Lung (tissue), 16 donors: ENCODE results near the gene CDK2. TPM values are rescaled to one million over a fixed set of nuclear protein-coding genes. Genes with fewer than 3 reads are reported as not detected.
"Not testable (repeated sequence)": the region's sequence is repeated elsewhere in the genome, so short reads cannot be mapped to it uniquely, and the experiment has no call there.

Experiments used
- ATAC-seq: fragments of 200-7000 bp; cut with Tn5 transposase; one replicate; pipeline ENCODE4 v1.9.1; 2020; ENCODE audit warnings: moderate number of reproducible peaks; ENCODE audit not compliant: insufficient read depth, low FRiP score
- DNase-seq, 3 donors: peaks; one replicate each; pipeline ENCODE4 v3.0.0-alpha.2; 2013 to 2017
- H3K27ac ChIP-seq, 2 donors: one replicate each; pipeline ENCODE4 v1.5.1; 2013; ENCODE audit warnings: mild to moderate bottlenecking in 2 of 2, moderate library complexity in 2 of 2, control low read depth in 1 of 2, inconsistent platforms in 1 of 2, low read depth in 1 of 2, low read length in 1 of 2
- H3K27me3 ChIP-seq, 3 donors: one replicate each; pipeline ENCODE4 v1.5.1; 2013; ENCODE audit warnings: low read length in 2 of 3; ENCODE audit not compliant: control insufficient read depth in 3 of 3, insufficient read depth in 3 of 3
- H3K36me3 ChIP-seq, 4 donors: one replicate each; pipeline ENCODE4 v1.5.1; 2013; ENCODE audit warnings: low read length in 4 of 4, mild to moderate bottlenecking in 1 of 4, moderate library complexity in 1 of 4; ENCODE audit not compliant: control insufficient read depth in 4 of 4, insufficient read depth in 4 of 4
- H3K4me1 ChIP-seq, 5 donors: one replicate each; pipeline ENCODE4 v1.5.1; 2013; ENCODE audit warnings: low read length in 5 of 5, mild to moderate bottlenecking in 2 of 5, moderate library complexity in 1 of 5; ENCODE audit not compliant: control insufficient read depth in 5 of 5, insufficient read depth in 5 of 5
- H3K4me3 ChIP-seq: one replicate; pipeline ENCODE4 v1.5.1; 2013; ENCODE audit warnings: mild to moderate bottlenecking, control low read depth, moderate library complexity
- H3K9ac ChIP-seq, 2 donors: one replicate each; pipeline ENCODE4 v1.5.1; 2013; ENCODE audit warnings: low read length in 2 of 2, control low read depth in 1 of 2; ENCODE audit not compliant: insufficient read depth in 1 of 2
- H3K9me3 ChIP-seq, 4 donors: one replicate each; pipeline ENCODE4 v1.5.1; 2013; ENCODE audit warnings: low read length in 3 of 4, mild to moderate bottlenecking in 1 of 4, moderate library complexity in 1 of 4; ENCODE audit not compliant: control insufficient read depth in 4 of 4, insufficient read depth in 3 of 4
- CTCF ChIP-seq: IDR thresholded peaks from 2 replicates; pipeline ENCODE4 v1.5.1; 2012; ENCODE audit warnings: mild to moderate bottlenecking; ENCODE audit errors: control extremely low read depth, extremely low read depth
- WGBS, 2 donors: extraction: QIAGEN DNeasy Blood & Tissue Kit; methylation state at CpG; one replicate each; pipeline ENCODE4 v1.1.7; 2013; 5-methylcytosine and 5-hydroxymethylcytosine counted together
- long read RNA-seq, 5 donors: transcript quantifications; one replicate each; lab custom pipeline, GENCODE V29; 2026
- polyA plus RNA-seq, 2 donors: library from polyadenylated mRNA; stranded (reverse); fragments of 200-250 nt; gene quantifications; one replicate each; pipeline ENCODE4 v1.2.1, GENCODE V29; 2013
- total RNA-seq, 2 donors: library from RNA; depleted of rRNA in 1 of 2; stranded (reverse); fragments of >200 nt in 1 of 2; gene quantifications; one replicate each; pipeline ENCODE4 v1.2.1, GENCODE V29; 2014 to 2021
- donor health status: control.
- donor health status: control.
- donor health status: Bipolar disorder and iron deficiency.
- donor health status: healthy.
- donor health status: DM: yes; HTN: yes; CAD: no.

Gene CDK2
- total RNA-seq, result 10 to 100 TPM; 27.4 to 28.0 TPM
- 10 to 100 TPM; 13.0 to 25.5 TPM for polyA plus RNA-seq
- long read RNA-seq, donor 1, transcript CDK2-201 (7 exons, 2,296 nt), result major isoform, 8 of 19 reads
- long read RNA-seq, donor 1, partial matches to known transcripts, result 0 of 19 reads
- long read RNA-seq, donor 1, other reads (novel, unspliced or antisense), result 0 of 19 reads
- long read RNA-seq, donor 2, partial matches to known transcripts, result 0 of 5 reads
- long read RNA-seq, donor 2, other reads (novel, unspliced or antisense), result 0 of 5 reads
- long read RNA-seq, donor 3, partial matches to known transcripts, result 37 of 43 reads
- long read RNA-seq, donor 3, other reads (novel, unspliced or antisense), result 0 of 43 reads
- long read RNA-seq, donor 4, transcript CDK2-201 (7 exons, 2,296 nt), result major isoform, 6 of 10 reads
- long read RNA-seq, donor 4, partial matches to known transcripts, result 0 of 10 reads
- long read RNA-seq, donor 4, other reads (novel, unspliced or antisense), result 0 of 10 reads
- long read RNA-seq, donor 5, transcript CDK2-201 (7 exons, 2,296 nt), result major isoform, 10 of 19 reads
- long read RNA-seq, donor 5, partial matches to known transcripts, result 5 of 19 reads
- long read RNA-seq, donor 5, other reads (novel, unspliced or antisense), result 0 of 19 reads

- DNase-seq (peak; percentile 93 to 94 (median 93)), ATAC-seq (peak; percentile 98)
- Histone ChIP-seq H3K36me3 (peaks cover 0 to 12% (median 1%) of the 10 kb centered on the region in 4 donors), H3K9me3 (no peaks in the 10 kb centered on the region), H3K4me3 (peak within 1 kb of the TSS; percentile 88), H3K27ac (peak within 1 kb of the TSS; percentile 65 to 93), H3K9ac (peak within 1 kb of the TSS; percentile 66 to 85), H3K27me3 (no peaks in the 10 kb centered on the region), H3K4me1 (peaks cover 3 to 20% (median 4%) of the 10 kb centered on the region in 5 donors)
- TF ChIP-seq CTCF, result no peak
- 0% methylated on average over 45 of the region's 45 CpGs for WGBS, 2 donors
Measured at GRCh38 chr12:55966408-55967281, at the start of gene CDK2. Gene CDK2, plus strand, starts transcription at chr12:55966830. Its CDS starts 179 bp downstream, at chr12:55967009.

- DNase-seq, H3K9me3 ChIP-seq, H3K4me1 ChIP-seq, H3K9ac ChIP-seq, H3K4me3 ChIP-seq, H3K27me3 ChIP-seq, ATAC-seq, H3K27ac ChIP-seq: not testable (repeated sequence)
- WGBS, 2 donors, result 89 to 92% methylated on average over 3 of the region's 3 CpGs
- H3K36me3 ChIP-seq, result peaks cover 0 to 14% (median 4%) of the 10 kb centered on the region in 4 donors
Measured at GRCh38 chr12:55919032-55919431, 47.6 kb upstream of the CDK2 start.

- Histone ChIP-seq H3K9me3 (no peaks in the 10 kb centered on the region), H3K9ac (no peak overlapping the region), H3K4me1 (peaks cover 0 to 12% (median 0%) of the 10 kb centered on the region in 5 donors), H3K4me3 (no peak overlapping the region), H3K36me3 (peaks cover 0 to 7% (median 2%) of the 10 kb centered on the region in 4 donors), H3K27me3 (no peaks in the 10 kb centered on the region), H3K27ac (no peak overlapping the region)
- WGBS, 2 donors, result 97% methylated on average over 3 of the region's 3 CpGs
- DNase-seq, result no peak
- TF ChIP-seq CTCF, result no peak
- no peak for ATAC-seq
Measured at GRCh38 chr12:55922126-55922525, 44.5 kb upstream of the CDK2 start.

- H3K27me3 ChIP-seq, DNase-seq, ATAC-seq, H3K27ac ChIP-seq, H3K4me3 ChIP-seq, H3K36me3 ChIP-seq, H3K9ac ChIP-seq, H3K9me3 ChIP-seq: not testable (repeated sequence)
- peaks cover 0 to 20% (median 0%) of the 10 kb centered on the region in 5 donors for H3K4me1 ChIP-seq
- 94 to 96% methylated on average over 9 of the region's 9 CpGs for WGBS, 2 donors
Measured at GRCh38 chr12:55923648-55924047, 43.0 kb upstream of the CDK2 start.
